Activated CD4-positive, alpha-beta T cell treated with anti-CD3 and anti-CD28 coated beads, Interleukin-10, Interleukin-2, amounts not matched to agents 100 ng/mL and 50 ng/mL, durations not matched to agents 16 hours and 8 hours (primary cell): ENCODE measurements around the gene ST6GALNAC3.
"Not testable (repeated sequence)": the region's sequence is repeated elsewhere in the genome, so short reads cannot be mapped to it uniquely, and the experiment has no call there.

Experiments
- DNase-seq: peaks from one replicate; pipeline ENCODE4 v3.0.0-alpha.2; 2020

The ST6GALNAC3 gene

DNA sequence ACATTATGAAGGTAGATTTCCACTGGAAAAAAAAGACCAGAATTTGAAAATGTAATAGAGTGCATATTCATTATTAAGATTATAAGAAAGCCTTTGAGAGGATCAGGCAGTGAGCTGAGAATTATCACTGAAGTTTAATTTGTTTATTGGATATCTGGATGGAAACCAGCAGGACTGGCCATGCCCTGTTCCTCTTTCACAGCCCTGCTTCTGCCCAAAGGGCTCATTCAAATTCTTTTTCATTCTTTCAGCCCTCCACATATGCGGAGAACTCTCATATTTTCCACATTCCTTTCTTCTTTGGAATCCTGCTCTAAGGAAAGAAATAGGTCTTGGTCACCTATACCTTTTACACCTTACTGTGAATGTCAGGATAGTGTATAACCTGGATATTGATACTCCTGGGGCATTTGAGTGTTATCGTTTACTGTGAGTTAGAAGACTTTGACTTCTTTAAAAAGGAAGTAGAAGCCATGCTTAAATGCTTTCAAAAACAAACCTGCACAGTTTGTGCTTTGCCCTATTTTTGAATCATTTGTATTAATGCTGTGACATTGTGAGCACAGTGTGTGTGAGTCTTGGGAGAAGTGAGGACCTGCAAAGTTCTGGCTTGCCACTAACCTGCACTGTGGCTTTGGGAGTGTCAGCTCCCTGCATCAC lies 35.5 kb downstream of the ST6GALNAC3 start:
- DNase-seq: no peak

DNA sequence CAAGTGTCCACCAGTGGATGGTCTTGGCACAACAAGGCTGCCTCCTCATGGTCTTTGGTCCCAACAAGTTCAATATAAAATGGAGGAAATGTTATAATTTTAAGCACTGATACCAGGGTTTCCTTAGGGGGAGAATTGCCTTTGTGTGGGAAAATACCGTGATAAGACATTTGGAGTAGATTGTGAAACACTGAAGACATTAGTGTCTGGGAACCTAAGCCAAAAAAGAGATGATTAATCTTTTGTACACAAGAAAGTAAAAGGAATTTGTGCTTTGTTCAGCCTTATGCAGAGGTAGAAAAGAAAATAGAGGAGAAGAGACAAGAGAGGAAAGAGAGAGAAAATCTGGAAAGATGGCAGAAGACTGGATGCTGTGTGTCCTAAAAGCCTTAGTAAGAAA lies 36.1 kb downstream of the ST6GALNAC3 start:
- DNase-seq: no peak

DNA sequence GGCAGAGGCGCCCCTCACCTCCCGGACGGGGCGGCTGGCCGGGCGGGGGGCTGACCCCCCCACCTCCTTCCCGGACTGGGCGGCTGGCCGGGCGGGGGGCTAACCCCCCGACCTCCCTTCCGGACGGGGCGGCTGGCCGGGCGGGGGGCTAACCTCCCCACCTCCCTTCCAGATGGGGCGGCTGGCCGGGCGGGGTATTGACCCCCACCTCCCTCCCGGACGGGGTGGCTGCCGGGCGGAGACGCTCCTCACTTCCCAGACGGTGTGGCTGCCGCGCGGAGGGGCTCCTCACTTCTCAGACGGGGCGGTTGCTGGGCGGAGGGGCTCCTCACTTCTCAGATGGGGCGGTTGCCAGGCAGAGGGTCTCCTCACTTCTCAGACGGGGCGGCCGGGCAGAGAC lies 37.8 kb downstream of the ST6GALNAC3 start:
- not testable (repeated sequence) for DNase-seq

DNA sequence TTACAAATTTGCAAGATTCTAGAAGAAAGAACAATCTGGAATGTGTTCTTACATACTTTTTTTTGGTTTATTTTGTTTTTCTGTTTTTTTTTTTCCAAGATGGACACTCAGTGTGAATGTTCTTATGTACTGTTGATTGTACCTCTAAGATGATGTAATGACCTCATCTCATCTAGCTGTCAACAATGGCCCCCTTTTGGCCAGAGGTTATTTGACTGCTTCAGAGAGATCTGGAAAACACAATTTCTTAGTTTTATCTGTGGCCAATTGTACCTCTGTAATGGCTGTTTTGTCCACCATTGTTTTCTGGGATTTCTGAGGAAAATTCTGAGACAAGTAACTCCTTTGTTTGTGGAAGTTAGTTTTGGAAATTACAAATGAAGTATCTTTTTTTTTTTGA lies 38.9 kb downstream of the ST6GALNAC3 start:
- no peak for DNase-seq

DNA sequence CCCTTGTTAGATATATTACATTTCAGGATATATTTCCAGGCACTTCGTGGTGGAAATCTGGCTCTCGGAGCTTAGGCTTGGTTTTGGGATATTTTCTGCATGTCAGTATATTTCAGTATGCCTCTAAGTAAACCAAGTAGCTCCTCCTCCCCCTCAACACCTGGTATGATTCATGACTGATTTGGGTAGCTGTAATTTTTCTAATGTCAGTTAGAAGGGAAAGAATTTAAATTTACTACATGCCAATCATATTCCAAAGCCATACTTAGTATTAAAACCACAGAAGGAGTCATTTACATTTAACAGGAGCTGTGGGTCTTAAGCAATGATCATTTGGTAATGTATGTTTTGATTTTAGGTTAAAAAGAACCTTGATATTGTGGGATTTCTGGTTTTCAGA lies 40.6 kb downstream of the ST6GALNAC3 start:
- no peak for DNase-seq

DNA sequence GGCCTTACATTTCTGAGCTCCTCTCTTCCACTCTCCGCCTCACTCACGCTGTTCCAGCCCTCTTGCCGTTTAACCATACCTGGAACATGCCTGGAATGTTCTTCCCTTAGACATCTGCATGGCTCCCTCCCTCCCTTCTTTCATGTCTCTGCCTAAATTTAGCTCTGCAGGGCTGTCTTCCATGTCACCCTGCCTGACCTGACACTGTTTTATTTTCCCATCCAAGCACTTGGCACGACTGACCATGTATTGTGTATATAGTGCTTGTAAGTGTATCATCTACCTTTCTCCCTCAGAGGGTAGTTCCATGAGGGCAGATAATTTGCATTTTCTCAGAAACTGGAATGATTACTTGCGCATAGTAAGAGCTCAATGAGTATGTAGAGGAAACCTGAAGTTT lies 47.3 kb downstream of the ST6GALNAC3 start:
- no peak for DNase-seq

DNA sequence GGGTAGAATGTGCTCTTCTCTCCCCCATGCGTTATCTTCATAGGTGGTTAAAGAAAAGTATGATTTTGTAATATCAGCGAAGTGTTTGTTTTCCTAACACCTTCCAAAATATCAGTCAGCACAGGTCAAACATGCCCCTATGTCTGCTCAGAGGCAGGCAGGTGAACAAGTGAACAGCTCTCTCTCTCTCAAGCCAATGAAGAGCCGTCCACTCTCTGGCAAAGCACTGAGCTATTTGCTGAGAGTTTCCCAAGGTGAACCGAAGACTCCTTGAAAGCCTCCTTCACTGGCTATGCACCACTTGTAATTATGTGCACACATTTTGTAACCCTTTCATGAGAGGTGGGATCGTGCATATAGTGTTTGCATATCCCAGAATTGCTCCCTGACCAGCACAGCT lies 47.7 kb downstream of the ST6GALNAC3 start:
- DNase-seq: no peak

DNA sequence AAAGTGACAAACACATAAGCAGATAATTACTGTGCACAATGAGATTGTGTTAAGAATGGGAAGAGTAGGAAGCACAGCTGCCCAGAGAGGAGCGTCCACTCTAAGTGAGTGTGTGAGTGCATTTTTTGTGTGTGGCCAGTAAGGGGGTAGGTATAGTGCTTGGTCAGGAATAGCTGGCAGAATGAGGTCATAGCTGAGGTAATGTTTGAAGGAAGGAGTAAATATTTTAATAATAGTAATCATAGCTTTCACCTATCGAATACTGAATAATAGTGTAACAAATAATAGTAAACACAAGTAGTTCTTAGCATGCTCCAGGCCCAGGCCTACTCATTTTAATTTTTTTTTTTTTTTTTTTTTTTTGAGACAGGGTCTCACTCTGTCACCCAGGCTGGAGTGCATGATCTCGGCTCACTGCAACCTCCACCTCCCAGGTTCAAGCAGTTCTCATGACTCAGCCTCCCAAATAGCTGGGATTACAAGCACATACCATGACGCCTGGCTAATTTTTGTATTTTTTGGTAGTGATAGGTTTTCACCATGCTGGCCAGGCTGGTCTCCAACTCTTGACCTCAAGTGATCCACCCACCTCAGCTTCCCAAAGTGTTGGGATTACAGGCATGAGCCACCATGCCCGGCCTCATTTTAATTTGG lies 49.0 kb downstream of the ST6GALNAC3 start:
- DNase-seq: not testable (repeated sequence)

DNA sequence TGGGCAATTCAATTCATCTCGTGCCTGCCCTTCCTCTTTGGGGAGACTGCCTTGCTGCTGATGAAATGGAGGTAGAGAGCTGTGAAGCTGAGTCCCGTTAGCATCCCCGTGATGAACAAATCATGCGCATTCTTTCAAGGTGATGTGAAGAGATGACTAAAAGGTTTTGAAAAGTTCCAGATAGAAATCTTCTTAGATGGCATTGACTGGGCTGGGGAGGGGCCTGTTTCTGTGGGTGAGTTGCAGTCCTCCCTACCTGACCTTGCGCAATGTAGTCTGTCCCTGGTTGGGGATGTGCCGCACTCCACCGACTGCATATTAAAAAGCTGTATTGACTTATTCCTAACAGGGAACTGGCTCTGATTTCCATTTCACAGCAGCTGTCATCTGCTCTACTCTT lies 49.6 kb downstream of the ST6GALNAC3 start:
- no peak for DNase-seq

DNA sequence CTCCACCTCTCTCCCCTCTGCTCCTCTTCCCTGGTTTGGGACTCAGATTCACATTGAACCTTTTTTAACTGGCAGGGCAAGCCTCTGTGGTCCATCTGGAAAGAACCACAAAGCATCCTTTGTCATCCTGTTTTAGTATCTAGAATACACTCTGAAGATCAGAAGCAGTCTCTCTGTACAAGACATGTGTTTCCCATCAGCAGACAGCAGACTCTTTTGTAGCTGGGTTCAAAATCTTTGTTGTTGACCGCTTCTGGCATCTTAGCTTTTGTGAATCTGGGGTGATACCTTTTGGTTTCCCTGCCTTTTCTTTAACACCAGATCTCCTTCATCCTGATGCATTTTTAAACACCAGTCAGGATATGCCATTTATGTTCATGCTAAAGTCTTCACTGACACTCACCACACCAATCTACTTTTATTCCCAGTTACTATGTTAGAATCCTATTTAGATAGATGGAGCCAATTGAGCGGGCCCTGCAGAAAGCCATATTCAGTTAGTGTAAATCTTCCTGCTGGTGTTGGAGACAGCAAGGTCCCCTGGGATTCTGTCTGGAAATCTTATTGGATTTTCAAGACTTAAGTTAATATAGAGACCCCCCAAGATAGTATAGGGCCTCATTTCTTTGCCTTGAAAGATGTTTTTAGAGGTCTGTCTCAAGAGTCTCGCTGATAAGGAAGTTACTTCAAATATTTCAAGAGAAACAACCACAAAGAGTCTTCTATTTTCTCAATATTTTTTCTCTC lies 51.1 kb downstream of the ST6GALNAC3 start:
- DNase-seq: no peak

DNA sequence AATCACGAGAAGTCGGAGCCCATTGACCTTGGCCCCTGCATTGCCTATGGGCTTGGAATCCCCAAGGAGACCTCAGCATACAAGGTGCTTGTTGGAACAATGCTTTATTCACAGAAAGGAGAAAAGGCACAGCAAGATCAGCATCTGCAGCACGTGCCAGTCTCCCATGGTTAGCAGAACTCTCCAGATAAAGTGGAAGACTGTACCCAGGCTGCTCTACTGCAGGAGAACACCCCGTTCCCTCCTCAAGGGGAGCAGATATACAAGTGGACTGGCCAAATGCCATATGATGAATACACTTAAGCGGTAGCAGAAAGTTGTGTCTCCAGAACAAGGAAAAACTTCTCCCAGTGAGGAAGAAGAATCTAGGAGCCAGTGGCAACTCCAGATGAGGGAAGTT lies 53.5 kb downstream of the ST6GALNAC3 start:
- no peak for DNase-seq

DNA sequence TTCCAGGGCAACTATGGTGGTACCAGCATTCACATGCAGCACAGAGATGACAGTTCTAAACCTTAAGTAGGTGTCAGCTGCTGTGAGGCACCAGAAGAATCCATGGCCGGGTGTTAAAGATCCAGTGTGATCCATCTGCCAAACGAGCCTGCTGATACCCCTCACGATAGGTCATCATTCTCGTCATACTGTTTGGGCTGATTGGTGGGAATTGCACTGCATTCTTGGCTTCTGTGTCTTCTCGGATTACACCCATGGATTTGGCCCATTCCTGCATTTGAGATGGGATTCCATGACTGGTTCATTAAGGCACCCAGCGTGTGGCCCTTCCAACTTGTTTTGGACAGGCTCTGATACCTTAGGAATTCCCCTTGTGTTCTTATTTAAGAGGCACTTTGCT lies 55.2 kb downstream of the ST6GALNAC3 start:
- no peak for DNase-seq

DNA sequence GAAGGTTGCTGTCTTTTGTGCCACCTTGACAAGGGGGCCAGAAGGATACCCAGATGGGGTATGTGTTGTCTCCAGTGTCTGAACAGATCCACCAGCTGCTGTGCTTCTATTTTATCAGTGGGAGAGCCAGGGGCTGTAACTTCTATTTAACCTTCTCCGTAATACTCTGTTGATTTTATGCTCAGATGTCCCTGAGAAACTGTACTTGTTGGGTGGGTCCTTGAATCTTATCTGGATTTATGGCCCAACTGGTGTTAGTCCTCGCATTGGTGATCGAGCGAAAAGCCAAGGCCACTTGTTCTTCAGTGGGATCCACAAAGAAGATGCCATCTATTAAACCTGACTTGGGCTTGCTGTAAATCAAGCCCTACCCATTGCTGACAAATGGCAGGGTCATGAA lies 56.4 kb downstream of the ST6GALNAC3 start:
- DNase-seq: no peak

DNA sequence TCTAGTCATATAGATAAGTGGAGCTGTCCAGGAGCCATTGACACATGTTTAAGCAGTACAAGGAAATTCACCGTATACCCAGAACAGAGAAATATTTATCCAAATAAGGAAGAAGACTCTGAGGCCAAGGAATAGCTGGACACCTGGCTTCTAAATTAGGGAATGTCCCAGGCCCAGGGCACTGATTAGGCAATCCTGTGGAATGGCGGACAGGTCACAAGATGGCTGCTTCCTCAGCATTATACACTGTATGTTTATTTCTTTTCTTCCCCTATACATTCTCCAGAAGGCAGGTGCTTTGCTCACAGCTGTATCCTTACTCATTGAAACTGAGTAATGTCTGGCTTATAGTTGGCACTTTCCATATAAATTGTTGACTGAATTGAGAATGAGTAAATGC lies 59.4 kb downstream of the ST6GALNAC3 start:
- DNase-seq: no peak

DNA sequence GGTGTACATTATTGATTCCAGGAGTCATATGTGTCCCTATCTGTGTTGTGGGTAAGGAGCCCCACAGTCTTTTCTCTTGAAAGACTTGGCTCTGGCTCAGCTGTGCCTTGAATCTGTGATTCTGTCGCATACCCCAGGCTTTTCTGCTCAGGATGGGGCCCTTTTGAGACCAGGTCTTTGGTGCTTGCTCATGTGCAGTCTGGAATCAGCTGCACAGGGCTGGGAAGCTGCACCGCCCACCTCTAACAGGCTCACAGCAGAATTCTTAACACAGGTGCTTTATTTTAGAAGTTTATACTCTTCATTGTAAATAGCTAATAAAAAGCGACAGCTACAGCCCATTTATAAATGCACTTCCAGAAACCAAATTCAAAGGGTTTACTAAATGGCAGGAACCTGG lies 61.3 kb downstream of the ST6GALNAC3 start:
- DNase-seq: no peak

DNA sequence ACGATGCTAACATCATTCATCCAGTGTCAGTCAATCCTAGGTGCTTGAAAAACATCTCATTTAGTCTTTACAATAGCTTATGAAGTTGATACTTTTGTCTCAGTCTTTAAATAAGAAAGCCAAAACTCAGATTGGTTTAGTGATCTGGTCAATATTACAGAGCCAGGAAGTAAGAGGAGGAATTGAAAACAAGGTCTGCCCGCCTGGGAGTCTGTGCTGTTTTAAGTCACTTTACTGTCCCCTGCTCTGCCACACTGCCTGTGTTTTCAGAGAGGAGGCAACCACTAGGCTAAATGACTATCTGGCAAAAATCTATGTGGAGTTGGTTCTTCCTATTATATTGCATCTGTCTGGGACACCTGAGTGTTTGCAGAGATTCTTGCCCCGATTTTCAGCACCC lies 62.3 kb downstream of the ST6GALNAC3 start:
- DNase-seq: no peak

DNA sequence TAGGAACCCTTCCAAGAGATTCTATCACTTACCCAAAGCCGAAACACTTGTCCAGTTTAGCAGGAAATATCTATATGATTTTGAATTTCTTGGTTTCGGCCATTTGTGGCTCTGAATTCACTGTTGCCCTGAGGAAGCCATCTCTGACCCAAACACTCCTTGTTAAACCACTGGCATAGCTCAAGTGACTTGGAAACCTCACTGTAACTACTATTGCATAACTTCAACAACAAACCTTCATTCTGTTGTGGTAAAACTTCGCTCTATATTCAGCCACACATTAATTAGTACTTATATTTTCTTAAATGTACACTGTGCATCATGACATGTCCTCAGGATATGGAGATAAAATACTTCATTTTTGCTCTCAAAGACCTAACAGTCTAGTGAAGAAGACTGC lies 63.2 kb downstream of the ST6GALNAC3 start:
- DNase-seq: no peak

DNA sequence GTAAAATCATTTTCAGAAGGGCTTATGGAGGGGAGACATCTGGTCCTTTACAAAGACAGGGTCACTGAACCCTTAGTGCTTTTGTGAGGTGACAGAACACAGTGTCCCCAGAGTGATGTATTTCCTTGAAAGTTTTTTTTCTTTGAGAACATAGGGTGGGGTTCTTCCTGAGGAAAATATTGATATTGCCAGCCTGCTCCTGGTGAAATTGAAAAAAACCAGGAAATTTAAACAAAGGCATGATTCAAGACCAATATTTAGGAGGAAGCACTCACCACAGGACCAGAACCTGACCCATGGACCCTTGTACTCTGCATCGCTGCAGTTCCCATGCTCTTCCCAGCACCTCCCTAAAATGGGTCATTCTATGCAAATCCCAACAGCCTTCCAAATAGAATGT lies 63.7 kb downstream of the ST6GALNAC3 start:
- no peak for DNase-seq

DNA sequence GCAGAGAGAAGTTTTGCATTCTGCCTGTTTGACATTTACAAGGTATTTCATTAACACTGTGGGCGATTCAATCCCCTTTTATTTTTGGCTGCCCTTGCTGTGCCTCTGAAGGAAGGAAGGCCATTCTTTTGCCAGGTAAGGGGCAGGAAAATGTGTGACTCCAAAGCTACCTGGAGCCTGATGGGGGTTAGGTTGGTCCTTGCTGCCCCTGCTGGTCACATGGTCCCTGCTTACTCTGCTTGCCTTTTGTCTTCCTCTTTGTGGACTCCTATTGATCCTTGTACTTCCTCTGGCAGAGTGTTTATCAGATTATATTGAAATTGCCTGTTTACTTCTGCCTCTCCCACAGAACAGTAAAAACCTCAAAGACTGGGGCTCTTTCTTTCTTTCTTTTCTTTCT lies 65.7 kb downstream of the ST6GALNAC3 start:
- DNase-seq: no peak

DNA sequence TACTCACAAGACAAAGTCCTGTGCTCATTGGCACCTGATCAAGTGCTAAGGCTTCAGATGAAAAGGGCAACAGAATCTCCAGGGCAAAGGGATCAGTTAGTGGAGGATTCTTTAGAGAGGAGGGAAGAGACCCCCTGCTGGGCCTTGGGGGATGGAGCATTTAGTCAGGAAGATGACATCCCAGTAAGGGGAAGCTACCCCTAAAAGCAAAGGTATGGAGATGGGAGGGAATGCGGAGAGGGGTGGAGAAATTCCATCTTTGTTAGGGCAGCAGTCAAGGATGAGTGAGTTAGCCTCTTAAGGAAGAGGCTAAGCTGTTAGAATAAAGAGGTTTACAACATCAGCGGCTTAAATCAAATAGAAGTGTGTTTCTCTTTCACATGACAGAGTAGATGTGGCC lies 67.4 kb downstream of the ST6GALNAC3 start:
- no peak for DNase-seq

DNA sequence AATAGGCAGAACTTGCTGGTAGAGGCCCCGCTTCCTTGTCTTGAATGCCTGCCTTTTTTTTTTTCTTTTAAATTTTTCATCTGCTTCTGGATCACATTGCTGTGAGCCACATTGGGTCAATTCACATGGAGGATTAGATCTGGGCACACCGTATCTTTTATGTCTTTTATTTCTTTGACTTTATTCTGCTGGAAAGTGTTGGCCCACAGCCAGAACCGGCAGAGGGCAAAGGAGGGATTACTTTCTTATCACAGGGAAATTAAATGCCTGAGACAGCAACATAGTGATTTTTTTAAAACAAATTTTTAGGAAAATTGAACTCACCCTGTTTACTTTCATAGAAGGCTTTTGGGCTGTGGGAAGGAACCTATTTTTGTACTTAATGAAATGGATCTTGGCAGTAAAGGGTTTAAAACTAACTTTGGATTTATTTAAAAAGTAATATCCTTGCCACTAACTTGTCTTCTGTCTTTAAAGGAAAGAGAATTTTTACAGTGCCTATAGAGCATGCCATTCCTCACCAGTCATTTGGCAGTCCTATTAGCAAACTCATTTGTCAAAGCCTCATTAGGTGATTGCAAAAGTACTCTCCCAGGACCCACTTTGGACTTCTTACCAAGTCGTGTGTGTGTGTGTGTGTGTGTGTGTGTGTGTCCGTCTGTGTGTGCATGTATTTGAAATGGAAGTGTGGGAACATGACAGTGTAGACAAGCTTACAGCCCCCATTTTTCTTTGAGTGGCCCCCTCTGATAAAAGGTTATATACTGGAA lies 68.4 kb downstream of the ST6GALNAC3 start:
- no peak for DNase-seq

DNA sequence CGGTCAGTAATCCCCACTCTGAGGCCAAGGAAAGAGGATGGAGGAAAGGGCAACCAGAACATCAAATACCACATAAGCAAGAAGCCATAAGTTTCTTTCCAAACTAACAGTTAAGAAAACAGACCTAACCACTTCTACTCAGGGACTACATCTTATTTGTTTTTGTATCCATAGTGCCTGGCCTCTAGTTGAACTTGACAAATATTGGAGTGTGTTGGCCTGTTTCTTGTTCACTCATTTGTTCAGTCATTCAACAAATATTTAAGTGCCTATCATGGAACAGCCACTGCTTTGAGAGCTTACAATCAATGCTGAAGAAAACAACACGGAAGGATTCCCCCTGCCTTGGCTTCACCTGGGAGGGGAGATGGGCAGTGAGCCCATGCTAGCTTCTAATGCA lies 69.7 kb downstream of the ST6GALNAC3 start:
- DNase-seq: no peak

DNA sequence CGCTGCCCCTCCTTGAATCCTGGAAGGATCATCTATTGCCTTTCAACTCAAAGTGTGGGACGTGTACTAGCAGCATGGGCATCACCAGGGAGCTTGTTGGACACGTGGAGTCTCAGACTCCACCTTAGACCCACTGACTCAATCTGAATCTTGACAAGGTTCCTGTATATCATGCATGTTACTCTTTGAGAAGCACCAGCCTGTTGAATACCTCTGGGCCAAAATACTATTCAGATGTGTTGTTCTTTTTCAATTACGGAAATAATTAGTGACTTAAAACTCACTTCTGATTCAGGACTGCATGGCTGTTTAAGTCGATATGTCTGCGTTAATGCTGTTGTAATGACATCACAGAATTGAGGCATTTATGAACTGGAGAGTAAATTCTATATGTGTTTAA lies 70.8 kb downstream of the ST6GALNAC3 start:
- no peak for DNase-seq

DNA sequence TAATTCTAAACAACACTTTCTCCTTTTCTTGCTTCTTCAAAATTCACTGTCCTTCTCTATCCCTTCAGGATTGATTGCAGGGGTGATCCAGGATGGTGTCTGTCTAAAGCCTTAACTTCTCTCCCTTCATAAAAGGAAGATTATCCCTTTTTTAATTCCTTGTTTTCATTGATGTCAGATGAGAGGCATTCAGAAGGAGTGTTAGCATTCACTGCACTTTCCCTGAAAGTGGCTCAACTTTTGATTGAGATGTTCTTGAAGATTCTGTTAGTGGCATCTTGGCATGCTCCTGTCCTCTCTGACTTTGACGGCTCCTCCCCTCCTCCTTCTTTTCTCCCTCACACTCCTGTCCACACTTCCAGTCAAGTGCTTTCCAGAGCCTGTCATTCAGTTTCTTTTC lies 71.6 kb downstream of the ST6GALNAC3 start:
- DNase-seq: no peak
